A549 (cell line): ENCODE measurements around the gene USP25. TPM values are rescaled to one million over a fixed set of nuclear protein-coding genes. Genes with fewer than 3 reads are reported as not detected.

Experiments used
- ATAC-seq, 2 experiments: fragments of 200-7000 bp in 1 of 2; fragments of >200 bp in 1 of 2; cut with Nextera tagmentation in 1 of 2; cut with Tn5 transposase in 1 of 2; 3 replicates each; pipeline versions ENCODE4 v1.8.0 to v1.9.1; 2018 to 2020; ENCODE audit warnings: mild to moderate bottlenecking in 1 of 2, moderate library complexity in 1 of 2
- CTCF ChIA-PET: fragments of 300-600 bp; sonication (Branson Sonifier 250); formaldehyde crosslinking; extraction: SDS; loops from one replicate; lab custom pipeline; 2021; ENCODE audit warnings: antibody characterized with exemption, inconsistent platforms; lab: Yijun Ruan, JAX
- POLR2A ChIA-PET: fragments of 350-600 bp; formaldehyde crosslinking; extraction: SDS; loops from one replicate; lab custom pipeline; 2021; ENCODE audit warnings: antibody characterized with exemption, inconsistent platforms; lab: Yijun Ruan, JAX
- DNase-seq, 2 experiments: peaks; one replicate each; pipeline versions ENCODE4 v3.0.0 to v3.0.0-alpha.2; 2011 to 2016; ENCODE audit warnings: low read depth in 1 of 2, low spot score in 1 of 2
- FAIRE-seq: peaks from 2 replicates; lab custom pipeline; 2011; peaks lifted over from hg19 to GRCh38; lab: Jason Lieb, UNC
- H3K27ac ChIP-seq, 2 experiments: fragments of >200 bp; sonication (Bioruptor Twin); formaldehyde crosslinking; 3 replicates each; pipeline ENCODE4 v1.5.1; 2016 to 2017
- H3K4me1 ChIP-seq: fragments of >200 bp; sonication (Bioruptor Twin); formaldehyde crosslinking; 3 replicates; pipeline ENCODE4 v1.6.1; 2016
- H3K4me2 ChIP-seq: fragments of >200 bp; sonication (Bioruptor Twin); formaldehyde crosslinking; 3 replicates; pipeline ENCODE4 v1.6.1; 2016
- H3K4me3 ChIP-seq: fragments of >200 bp; sonication (Bioruptor Twin); formaldehyde crosslinking; 3 replicates; pipeline ENCODE4 v1.5.1; 2016
- H3K9me3 ChIP-seq: fragments of >200 bp; sonication (Bioruptor Twin); formaldehyde crosslinking; 3 replicates; pipeline ENCODE4 v1.6.1; 2016
- ATOH8 ChIP-seq: fragments of 250-450 bp; sonication (Bioruptor Pico); IDR thresholded peaks from 2 replicates; pipeline ENCODE4 v1.5.0; 2020; ENCODE audit warnings: low read depth, mild to moderate bottlenecking, moderate library complexity
- BHLHE40 ChIP-seq: IDR thresholded peaks from 2 replicates; pipeline ENCODE4 v1.6.1; 2012; ENCODE audit warnings: low read depth, low read length, inconsistent platforms
- CBX8 ChIP-seq: fragments of 200-600 bp; sonication (generic); IDR thresholded peaks from 2 replicates; pipeline ENCODE4 v1.6.1; 2016
- CEBPB ChIP-seq, 2 experiments: fragments of >200 bp in 1 of 2; sonication (Bioruptor Twin) in 1 of 2; formaldehyde crosslinking in 1 of 2; IDR thresholded peaks; 2 replicates each; pipeline ENCODE4 v1.6.1; 2012 to 2016
- CHD2 ChIP-seq: fragments of 150-350 bp; IDR thresholded peaks from 2 replicates; pipeline ENCODE4 v1.6.1; 2014; ENCODE audit warnings: low read length; ENCODE audit not compliant: partially characterized antibody
- EP300 ChIP-seq, 2 experiments: fragments of >200 bp; sonication (Bioruptor Twin); formaldehyde crosslinking; IDR thresholded peaks; 2 replicates in 1 of 2; 3 replicates in 1 of 2; pipeline ENCODE4 v1.6.1; 2016 to 2017
- ESRRA ChIP-seq: fragments of 150-350 bp; IDR thresholded peaks from 2 replicates; pipeline ENCODE4 v1.6.1; 2014; ENCODE audit warnings: mild to moderate bottlenecking, low read length, borderline replicate concordance
- FOSL2 ChIP-seq, 2 experiments: fragments of 450-650 bp in 1 of 2; fragments of >200 bp in 1 of 2; sonication (Bioruptor Twin) in 1 of 2; formaldehyde crosslinking; IDR thresholded peaks; 2 replicates each; pipeline versions ENCODE4 v1.5.0 to v1.6.1; 2016 to 2020; ENCODE audit warnings: mild to moderate bottlenecking in 1 of 2, moderate library complexity in 1 of 2
- HDAC2 ChIP-seq: fragments of 200-600 bp; sonication (generic); IDR thresholded peaks from 2 replicates; pipeline ENCODE4 v1.6.1; 2016
- HEYL ChIP-seq: fragments of 250-450 bp; sonication (Bioruptor Pico); IDR thresholded peaks from 2 replicates; pipeline ENCODE4 v1.8.0; 2021; ENCODE audit warnings: mild to moderate bottlenecking, moderate library complexity
- HOXB13 ChIP-seq: fragments of 250-450 bp; sonication (Bioruptor Pico); IDR thresholded peaks from 2 replicates; pipeline ENCODE4 v1.5.0; 2020; ENCODE audit warnings: low read depth, mild to moderate bottlenecking, moderate library complexity
- JUNB ChIP-seq: fragments of >200 bp; sonication (Bioruptor Twin); formaldehyde crosslinking; IDR thresholded peaks from 2 replicates; pipeline ENCODE4 v1.6.1; 2016
- KDM1A ChIP-seq: fragments of 200-600 bp; sonication (generic); IDR thresholded peaks from 2 replicates; pipeline ENCODE4 v1.6.1; 2016; ENCODE audit warnings: low read depth, mild to moderate bottlenecking
- MAFK ChIP-seq: fragments of 450-650 bp; IDR thresholded peaks from 2 replicates; pipeline ENCODE4 v1.6.1; 2014; ENCODE audit not compliant: partially characterized antibody
- NPAS2 ChIP-seq: fragments of 250-450 bp; sonication (Bioruptor Pico); IDR thresholded peaks from 2 replicates; pipeline ENCODE4 v1.8.0; 2022; ENCODE audit warnings: mild to moderate bottlenecking, moderate library complexity, borderline replicate concordance
- NR3C1 ChIP-seq: fragments of >200 bp; sonication (Bioruptor Twin); formaldehyde crosslinking; IDR thresholded peaks from 3 replicates; pipeline ENCODE4 v1.6.1; 2017
- POLR2A ChIP-seq: IDR thresholded peaks from 2 replicates; pipeline ENCODE4 v1.6.1; 2012; ENCODE audit warnings: mild to moderate bottlenecking, low read length
- RFX5 ChIP-seq: fragments of 450-650 bp; IDR thresholded peaks from 2 replicates; pipeline ENCODE4 v1.7.1; 2014; ENCODE audit warnings: antibody characterized with exemption, mild to moderate bottlenecking, moderate library complexity
- SREBF2 ChIP-seq: fragments of 450-650 bp; IDR thresholded peaks from 2 replicates; pipeline ENCODE4 v1.6.1; 2014; ENCODE audit warnings: mild to moderate bottlenecking, moderate library complexity
- TFCP2L1 ChIP-seq: fragments of 250-450 bp; sonication (Bioruptor Pico); IDR thresholded peaks from 2 replicates; pipeline ENCODE4 v1.5.0; 2021; ENCODE audit warnings: mild to moderate bottlenecking
- ZC3H11A ChIP-seq: fragments of 450-650 bp; IDR thresholded peaks from 2 replicates; pipeline ENCODE4 v1.6.1; 2014; ENCODE audit warnings: antibody characterized with exemption, mild to moderate bottlenecking
- ZFP36 ChIP-seq: fragments of 450-650 bp; IDR thresholded peaks from 2 replicates; pipeline ENCODE4 v1.6.1; 2014; ENCODE audit warnings: borderline replicate concordance; ENCODE audit not compliant: partially characterized antibody
- ZSCAN20 ChIP-seq: fragments of 250-450 bp; sonication (Bioruptor Pico); IDR thresholded peaks from 2 replicates; pipeline ENCODE4 v1.8.0; 2022; ENCODE audit warnings: mild to moderate bottlenecking, moderate library complexity
- WGBS: methylation state at CpG from one replicate; pipeline ENCODE4 v1.1.6; 2017; ENCODE audit errors: missing lambda C conversion rate; 5-methylcytosine and 5-hydroxymethylcytosine counted together
- polyA plus RNA-seq, 4 experiments: library from polyadenylated mRNA; depleted of rRNA in 3 of 4; stranded (reverse); fragments of >200 nt; fragmentation: RNase III in 1 of 4; extraction: RNeasy Plus Mini Kit Qiagen cat#74134 plus additional on column Dnase treatment in 1 of 4; gene quantifications; 2 replicates in 3 of 4; 3 replicates in 1 of 4; pipeline ENCODE4 v1.2.3, GENCODE V29; 2011 to 2017
- TF ChIP-seq, protein P1 (sequence below): fragments of >200 bp; sonication (Bioruptor Twin); formaldehyde crosslinking; IDR thresholded peaks from 3 replicates; pipeline ENCODE4 v1.6.1; 2016
- TF ChIP-seq, protein P2 (sequence below): IDR thresholded peaks from 2 replicates; pipeline ENCODE4 v1.6.1; 2012

USP25 gene
- polyA plus RNA-seq, 2 of the 4 experiments (the other 2 are of a cell fraction) = 15.3 to 33.5 TPM

DNA sequence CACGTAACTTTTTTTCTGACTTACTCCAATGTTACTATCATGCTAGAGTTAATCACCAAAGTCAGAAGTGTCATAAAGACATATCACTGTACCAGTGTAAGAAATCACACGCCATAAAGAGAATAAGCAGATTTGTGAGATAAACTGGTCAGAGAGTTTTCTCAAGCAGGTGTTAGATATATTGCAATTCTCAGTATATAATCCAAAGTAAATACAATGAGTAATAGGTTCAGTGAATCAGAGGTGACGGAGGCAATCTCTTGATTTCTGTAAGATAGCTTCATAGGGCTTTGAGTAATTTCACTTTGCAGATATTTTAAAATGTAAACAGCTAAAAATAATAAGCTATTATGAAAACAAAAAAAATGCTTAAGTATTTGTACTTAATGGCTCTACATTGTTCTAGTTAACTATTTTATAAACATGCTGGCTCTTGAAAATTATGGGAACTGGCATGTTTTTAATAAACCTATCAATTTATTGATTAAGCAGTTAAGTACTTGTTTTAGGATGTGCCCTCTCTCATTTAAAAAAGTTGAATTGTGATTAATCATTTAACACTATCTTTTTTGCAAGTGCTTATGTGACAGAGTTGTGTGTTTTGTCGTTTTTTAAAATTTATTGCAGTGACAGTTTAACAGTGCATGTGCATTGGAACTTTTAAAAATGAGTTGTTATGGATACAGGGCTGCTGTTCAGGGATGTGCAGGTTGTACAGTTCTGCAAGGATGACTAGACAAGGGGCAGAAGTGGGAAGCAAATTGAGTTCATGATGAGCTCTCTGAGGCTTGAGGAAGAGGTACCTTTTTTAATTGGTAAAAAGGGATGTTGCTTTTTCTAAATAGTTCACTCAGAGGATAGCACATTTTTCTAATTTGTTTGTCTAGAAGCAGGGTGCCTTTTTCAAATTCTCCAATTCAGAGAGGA, 119.1 kb downstream of the USP25 start (continued):
- no peak for TF ChIP-seq NPAS2
- TF ChIP-seq BHLHE40 = no peak
- no peak for TF ChIP-seq CBX8
- TF ChIP-seq FOSL2 (IDR thresholded peaks at IDR 0.05) = peak; percentile 75
- TF ChIP-seq FOSL2 (CRISPR knock-in tag; IDR thresholded peaks at IDR 0.05) = peak; percentile 80
- TF ChIP-seq, all 56 proteins: peak for 4

DNA sequence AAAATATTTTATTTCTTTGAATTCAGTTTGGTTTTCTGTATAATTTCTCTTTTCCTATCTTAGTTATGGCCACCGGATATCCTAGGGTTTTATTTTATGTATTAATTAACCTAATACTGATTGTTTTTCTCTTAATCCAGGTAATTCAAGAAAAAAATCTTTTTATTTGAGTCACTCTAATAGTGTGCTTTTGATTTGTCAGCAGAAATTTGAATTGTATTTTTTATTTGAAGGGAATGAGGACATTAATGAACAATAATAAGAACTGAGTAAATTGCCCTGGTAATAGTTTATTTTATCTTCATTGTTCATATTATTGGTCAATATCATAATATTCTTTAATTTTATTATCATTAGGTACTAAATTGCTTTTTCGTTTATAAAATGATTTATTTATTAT, 120.1 kb downstream of the USP25 start:
- Histone ChIP-seq H3K4me2 (no peak overlapping the region), H3K27ac (no peak overlapping the region)
- TF ChIP-seq NR3C1 (no peak), MAFK (peak; percentile 49), CHD2 (no peak)
- TF ChIP-seq, all 56 proteins: peak for 1
- Histone ChIP-seq H3K4me3 (no peak overlapping the region), H3K9me3 (no peaks in the 10 kb centered on the region), H3K4me1 (peaks cover 38% of the 10 kb centered on the region)
- FAIRE-seq = no peak
- WGBS = 64% methylated on average over 2 of the region's 2 CpGs
- ChIA-PET CTCF (no interaction called here), POLR2A (no interaction called here)
- no peak for DNase-seq
- no peak for ATAC-seq

DNA sequence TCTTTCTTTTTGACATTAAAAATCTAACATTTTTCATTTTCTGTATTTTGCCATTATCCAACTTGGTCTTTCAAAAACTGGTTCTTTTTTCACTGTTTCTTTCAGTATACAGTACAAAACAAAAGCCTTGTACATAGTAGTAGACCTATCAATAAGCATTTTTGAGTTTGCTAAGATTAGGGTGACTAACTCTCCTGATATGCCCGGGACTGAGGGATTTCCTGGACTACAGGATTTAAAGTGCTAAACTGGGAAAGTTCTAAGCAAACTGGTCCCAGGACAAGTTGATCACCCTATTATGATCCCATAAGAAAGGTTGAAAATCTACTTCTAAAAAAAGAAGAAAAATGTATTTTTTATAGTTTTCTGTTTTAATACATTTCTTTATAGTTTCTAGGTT, 120.9 kb downstream of the USP25 start:
- 0 out of 6 replicates have a peak, but pooled peaks of 1 of the 2 experiments have one; percentile 23 for ATAC-seq
- WGBS = 0% methylated on average over 1 of the region's 1 CpG
- no peak for FAIRE-seq
- Histone ChIP-seq H3K4me2 (peak overlapping the region; percentile 34; the same call in 2 of the 3 replicates), H3K4me3 (no peak overlapping the region), H3K4me1 (peaks cover 38% of the 10 kb centered on the region), H3K27ac (no peak overlapping the region), H3K9me3 (no peaks in the 10 kb centered on the region)
- ChIA-PET CTCF (no interaction called here), POLR2A (no interaction called here)
- peak in 1 of 2 experiments; percentile 3 for DNase-seq
- TF ChIP-seq HEYL (CRISPR knock-in tag) = no peak
- no peak for TF ChIP-seq RFX5
- TF ChIP-seq ESRRA = no peak
- TF ChIP-seq JUNB = no peak
- no peak for TF ChIP-seq EP300 (IDR thresholded peaks at IDR 0.05)
- no peak for TF ChIP-seq KDM1A
- no peak for TF ChIP-seq HOXB13
- TF ChIP-seq ZFP36 = no peak
- TF ChIP-seq BHLHE40 = no peak
- no peak for TF ChIP-seq HDAC2
- TF ChIP-seq POLR2A = no peak
- TF ChIP-seq TFCP2L1 (CRISPR knock-in tag) = no peak
- TF ChIP-seq NR3C1 = no peak
- no peak for TF ChIP-seq CEBPB (IDR thresholded peaks at IDR 0.05)

DNA sequence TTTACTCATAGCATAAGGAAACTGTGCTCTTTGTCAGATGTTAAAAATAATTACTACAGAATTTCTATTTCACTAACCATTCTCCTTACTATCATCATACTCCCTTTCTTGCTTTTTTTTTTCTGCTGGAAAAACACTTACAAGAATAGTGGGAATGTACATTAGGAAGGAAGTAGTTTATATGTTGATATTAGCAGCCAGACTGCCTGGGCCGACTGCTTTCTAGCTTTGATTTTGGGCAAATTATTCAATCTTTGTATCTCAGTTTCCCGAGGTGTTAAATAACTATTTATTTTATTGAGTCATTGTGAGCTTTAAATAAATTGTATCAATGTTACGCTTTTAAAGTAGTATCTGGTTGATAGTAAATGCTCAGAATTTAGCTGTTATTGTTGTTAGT, 122.4 kb downstream of the USP25 start:
- H3K4me3 ChIP-seq = no peak overlapping the region
- CTCF ChIA-PET = no interaction called here
- 72% methylated on average over 3 of the region's 3 CpGs for WGBS
- ATAC-seq (no peak), DNase-seq (no peak), FAIRE-seq (no peak)
- H3K9me3 ChIP-seq = no peaks in the 10 kb centered on the region
- TF ChIP-seq HEYL (CRISPR knock-in tag) (no peak), RFX5 (no peak), ESRRA (no peak), ZC3H11A (no peak), SREBF2 (no peak), EP300 (IDR thresholded peaks at IDR 0.05) (no peak), ZSCAN20 (no peak), ATOH8 (CRISPR knock-in tag) (no peak)
- TF ChIP-seq, protein P1, sequence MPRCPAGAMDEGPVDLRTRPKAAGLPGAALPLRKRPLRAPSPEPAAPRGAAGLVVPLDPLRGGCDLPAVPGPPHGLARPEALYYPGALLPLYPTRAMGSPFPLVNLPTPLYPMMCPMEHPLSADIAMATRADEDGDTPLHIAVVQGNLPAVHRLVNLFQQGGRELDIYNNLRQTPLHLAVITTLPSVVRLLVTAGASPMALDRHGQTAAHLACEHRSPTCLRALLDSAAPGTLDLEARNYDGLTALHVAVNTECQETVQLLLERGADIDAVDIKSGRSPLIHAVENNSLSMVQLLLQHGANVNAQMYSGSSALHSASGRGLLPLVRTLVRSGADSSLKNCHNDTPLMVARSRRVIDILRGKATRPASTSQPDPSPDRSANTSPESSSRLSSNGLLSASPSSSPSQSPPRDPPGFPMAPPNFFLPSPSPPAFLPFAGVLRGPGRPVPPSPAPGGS = no peak
- TF ChIP-seq, protein P2, sequence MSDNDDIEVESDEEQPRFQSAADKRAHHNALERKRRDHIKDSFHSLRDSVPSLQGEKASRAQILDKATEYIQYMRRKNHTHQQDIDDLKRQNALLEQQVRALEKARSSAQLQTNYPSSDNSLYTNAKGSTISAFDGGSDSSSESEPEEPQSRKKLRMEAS = no peak
- peaks cover 31% of the 10 kb centered on the region for H3K4me1 ChIP-seq
- H3K4me2 ChIP-seq = no peak overlapping the region
- POLR2A ChIA-PET = no interaction called here
- no peak overlapping the region for H3K27ac ChIP-seq
